Cerebellar cortex (tissue), 1 donor: Measurements from ENCODE around the gene TAL2.

ENCODE experiments used
- DNase-seq: peaks from one replicate; pipeline ENCODE4 v3.0.0-alpha.2; 2015; ENCODE audit warnings: low spot score

TAL2 gene

GRCh38 chr9:105710638-105711037 lies 48.4 kb downstream of the TAL2 start:
- DNase-seq, result no peak

GRCh38 chr9:105711867-105712266 lies 49.6 kb downstream of the TAL2 start:
- no peak for DNase-seq

- DNase-seq, result no peak
These were observed 50.0 kb downstream of the TAL2 start for GRCh38 chr9:105712297-105712696.
